AG04450 (cell line): Measurements from ENCODE around the gene TMEM88. TPM values are rescaled to one million over a fixed set of nuclear protein-coding genes. Genes with fewer than 3 reads are reported as not detected.
A peak's percentile ranks its signal among the peaks of the same experiment; 100 is the strongest.

Experiments used
- CTCF ChIA-PET: fragments of 300-600, 350-600 bp; formaldehyde crosslinking; extraction: SDS; loops from one replicate; lab custom pipeline; 2022; ENCODE audit warnings: antibody characterized with exemption, inconsistent platforms; lab: Charles Lee
- POLR2A ChIA-PET: fragments of 350-600 bp; formaldehyde crosslinking; extraction: SDS; loops from one replicate; lab custom pipeline; 2021; ENCODE audit warnings: antibody characterized with exemption, inconsistent platforms; lab: Yijun Ruan, JAX
- DNase-seq: peaks from one replicate; pipeline ENCODE4 v3.0.0-alpha.2; 2011; ENCODE audit warnings: low read depth, low spot score
- H3K27ac ChIP-seq: one replicate; pipeline ENCODE4 v1.5.1; 2012; ENCODE audit warnings: low read depth, low read length, control low read depth
- H3K27me3 ChIP-seq: one replicate; pipeline ENCODE4 v1.6.0; 2012; ENCODE audit warnings: low read length; ENCODE audit not compliant: control insufficient read depth, insufficient read depth
- H3K4me3 ChIP-seq: 2 replicates; pipeline ENCODE4 v1.5.1; 2011; ENCODE audit warnings: mild to moderate bottlenecking, low read depth, low read length, control low read depth
- H3K9me3 ChIP-seq: 2 replicates; pipeline ENCODE4 v1.5.1; 2012; ENCODE audit warnings: low read length; ENCODE audit not compliant: control insufficient read depth, insufficient read depth
- polyA plus RNA-seq: library from polyadenylated mRNA; depleted of rRNA; stranded (reverse); fragments of >200 nt; gene quantifications from 2 replicates; pipeline ENCODE4 v1.2.3, GENCODE V29; 2011
- TF ChIP-seq, protein P1 (sequence below): IDR thresholded peaks from 2 replicates; pipeline ENCODE4 v1.5.1; 2011; ENCODE audit warnings: low read depth, low read length, control low read depth, inconsistent platforms

Gene TMEM88
- polyA plus RNA-seq, 1 experiment = 0.29 TPM

DNA sequence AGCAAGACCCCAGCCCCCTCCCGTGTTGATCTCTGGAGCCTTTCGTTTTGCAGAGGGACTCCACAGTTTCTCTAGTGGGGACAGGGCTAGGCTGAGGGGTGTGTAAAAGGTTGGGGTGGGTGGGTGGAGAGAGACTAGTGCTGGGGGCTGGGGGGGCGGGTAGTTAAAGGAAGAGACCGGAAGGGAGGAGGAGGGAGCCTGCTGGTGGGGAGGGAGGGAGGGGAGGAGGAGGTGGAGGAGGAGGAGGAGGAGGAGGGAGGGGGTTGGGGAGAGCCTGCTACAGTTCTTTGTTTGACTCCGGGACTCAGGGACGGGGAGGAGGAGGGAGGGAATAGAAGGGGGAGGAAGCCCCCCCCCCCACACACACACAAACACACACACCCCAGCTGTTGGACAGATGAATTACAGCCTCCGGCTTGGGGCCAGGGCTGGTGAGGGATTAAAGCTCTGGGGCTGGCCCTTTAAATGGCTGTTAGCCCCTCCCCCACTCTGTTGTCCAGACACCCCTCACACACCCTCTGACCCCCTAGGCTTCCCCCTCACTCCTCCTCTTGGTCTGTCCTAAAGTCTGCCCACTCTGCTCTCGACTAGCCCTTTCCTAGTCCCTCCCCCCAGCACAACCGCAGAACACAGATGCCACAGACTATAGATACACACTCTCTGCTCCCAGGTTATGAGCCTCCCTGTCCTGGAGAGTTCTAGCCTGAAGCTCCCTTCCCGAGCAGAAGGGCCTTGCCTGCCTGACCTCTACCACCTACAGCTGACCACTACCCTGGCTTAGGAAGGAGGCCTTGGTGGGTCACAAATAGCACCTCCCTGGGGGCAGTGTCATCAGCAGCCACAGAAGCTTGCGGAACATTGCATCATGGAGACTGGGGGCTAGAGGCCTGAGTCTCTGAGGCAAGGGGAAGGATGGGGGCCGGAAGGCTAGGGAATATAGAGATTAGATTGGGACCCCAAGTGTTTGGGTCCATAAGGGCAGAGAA lies 16.5 kb upstream of the TMEM88 start:
- peak overlapping the region; percentile 68 for H3K27ac ChIP-seq
- DNase-seq = no peak
- H3K4me3 ChIP-seq = peak overlapping the region; percentile 84
- ChIA-PET POLR2A (interaction anchor here (4.3 kb wide), 1 partner anchor 19 kb away, joined by 21 read pairs; the partner anchor contains the start of genes CYB5D1 and NAA38), CTCF (interaction anchor here (0.6 to 1.5 kb wide), 3 partner anchors 13 to 25 kb away, joined by 3 read pairs; no protein-coding TSS in a partner anchor)
- H3K9me3 ChIP-seq = no peaks in the 10 kb centered on the region; the same call in 1 of the 2 replicates
- TF ChIP-seq, protein P1, sequence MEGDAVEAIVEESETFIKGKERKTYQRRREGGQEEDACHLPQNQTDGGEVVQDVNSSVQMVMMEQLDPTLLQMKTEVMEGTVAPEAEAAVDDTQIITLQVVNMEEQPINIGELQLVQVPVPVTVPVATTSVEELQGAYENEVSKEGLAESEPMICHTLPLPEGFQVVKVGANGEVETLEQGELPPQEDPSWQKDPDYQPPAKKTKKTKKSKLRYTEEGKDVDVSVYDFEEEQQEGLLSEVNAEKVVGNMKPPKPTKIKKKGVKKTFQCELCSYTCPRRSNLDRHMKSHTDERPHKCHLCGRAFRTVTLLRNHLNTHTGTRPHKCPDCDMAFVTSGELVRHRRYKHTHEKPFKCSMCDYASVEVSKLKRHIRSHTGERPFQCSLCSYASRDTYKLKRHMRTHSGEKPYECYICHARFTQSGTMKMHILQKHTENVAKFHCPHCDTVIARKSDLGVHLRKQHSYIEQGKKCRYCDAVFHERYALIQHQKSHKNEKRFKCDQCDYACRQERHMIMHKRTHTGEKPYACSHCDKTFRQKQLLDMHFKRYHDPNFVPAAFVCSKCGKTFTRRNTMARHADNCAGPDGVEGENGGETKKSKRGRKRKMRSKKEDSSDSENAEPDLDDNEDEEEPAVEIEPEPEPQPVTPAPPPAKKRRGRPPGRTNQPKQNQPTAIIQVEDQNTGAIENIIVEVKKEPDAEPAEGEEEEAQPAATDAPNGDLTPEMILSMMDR = no peak
- H3K27me3 ChIP-seq = no peaks in the 10 kb centered on the region

DNA sequence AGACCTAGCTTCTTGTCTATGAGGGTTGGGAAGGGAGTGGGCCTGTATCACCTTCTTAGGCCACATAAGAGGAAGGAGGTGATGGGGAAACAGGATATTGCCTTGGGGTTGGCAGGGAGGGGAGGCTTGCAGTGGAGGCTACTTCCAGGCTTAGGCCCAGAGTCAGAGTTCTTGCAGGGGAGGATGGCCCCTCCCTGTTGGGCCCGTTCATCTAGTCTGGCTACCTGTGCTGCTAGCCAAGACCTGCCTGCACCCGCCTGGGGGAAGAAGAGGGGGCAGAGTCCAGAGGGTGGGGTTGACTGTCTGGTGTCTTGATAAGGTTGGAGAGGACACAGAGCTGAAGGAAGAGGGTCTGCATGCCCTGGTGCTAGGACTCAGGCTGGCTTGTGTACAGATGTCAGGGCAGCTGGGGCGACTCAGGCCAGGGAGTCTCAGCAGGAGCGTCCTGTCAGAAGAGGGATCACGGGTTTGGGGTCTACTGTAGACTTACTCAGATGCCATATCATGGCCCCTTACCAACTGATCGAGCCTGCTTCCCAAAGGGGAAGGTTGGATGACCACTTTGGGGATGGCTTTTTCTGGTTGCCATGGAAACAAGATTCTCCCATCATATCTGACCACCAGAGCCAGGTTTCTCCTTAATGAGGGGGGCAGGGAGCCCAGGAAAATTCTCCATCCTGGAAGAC lies 15.5 kb upstream of the TMEM88 start:
- no peak for DNase-seq
- CTCF ChIA-PET = interaction anchor here (0.6 kb wide), 1 partner anchor 24 kb away, joined by 3 read pairs; no protein-coding TSS in a partner anchor
- no peaks in the 10 kb centered on the region for H3K27me3 ChIP-seq
- H3K27ac ChIP-seq = peak overlapping the region; percentile 68
- TF ChIP-seq, protein P1 = no peak
- peak overlapping the region; percentile 84 for H3K4me3 ChIP-seq
- H3K9me3 ChIP-seq = peaks cover 3% of the 10 kb centered on the region; the same call in 1 of the 2 replicates
- POLR2A ChIA-PET = interaction anchor here (4.3 kb wide), 1 partner anchor 18 kb away, joined by 21 read pairs; the partner anchor contains the start of genes CYB5D1 and NAA38

DNA sequence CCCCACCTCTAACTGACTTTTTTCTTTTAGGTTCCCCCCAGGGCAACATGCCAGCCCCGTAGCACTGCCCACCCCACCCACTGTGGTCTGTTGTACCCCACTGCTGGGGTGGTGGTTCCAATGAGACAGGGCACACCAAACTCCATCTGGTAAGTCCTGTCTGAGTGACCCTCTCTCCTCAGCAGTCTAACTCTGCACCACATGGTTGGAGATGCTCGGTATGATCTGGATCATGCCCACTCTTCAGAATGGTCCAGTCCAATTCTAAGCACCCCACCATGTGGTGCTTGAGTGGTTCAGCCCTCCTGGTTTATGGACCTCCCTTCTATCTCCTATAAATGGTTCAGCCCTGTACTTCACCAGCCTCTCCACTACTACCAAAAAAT lies 15.0 kb upstream of the TMEM88 start:
- ChIA-PET CTCF (no interaction called here), POLR2A (no interaction called here)
- Histone ChIP-seq H3K27me3 (no peaks in the 10 kb centered on the region), H3K9me3 (peaks cover 4% of the 10 kb centered on the region; the same call in 1 of the 2 replicates), H3K4me3 (0 out of 2 replicates have a peak overlapping the region, but pooled peaks have one; percentile 20), H3K27ac (no peak overlapping the region)
- TF ChIP-seq, protein P1 = no peak
- no peak for DNase-seq

DNA sequence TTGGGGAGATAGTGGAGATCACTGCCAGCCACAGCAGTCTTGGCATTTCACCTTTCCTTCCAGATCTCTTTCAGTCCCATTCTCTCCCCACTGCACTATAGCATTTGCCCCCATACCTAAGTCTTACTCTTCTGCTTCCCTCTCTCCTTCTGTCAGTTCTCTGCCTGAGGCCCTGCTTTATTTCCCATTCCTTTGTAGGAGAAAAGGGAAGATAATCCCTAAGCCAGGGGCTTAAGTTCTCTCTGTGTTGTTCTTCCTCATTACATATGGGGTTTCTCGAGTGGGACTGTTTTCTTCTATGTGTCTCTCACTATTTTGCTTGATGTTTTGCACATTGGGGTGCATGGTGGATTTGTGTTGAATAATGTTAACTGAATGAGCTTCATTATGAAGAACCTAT lies 14.4 kb upstream of the TMEM88 start:
- TF ChIP-seq, protein P1 = no peak
- H3K4me3 ChIP-seq = no peak overlapping the region
- ChIA-PET POLR2A (no interaction called here), CTCF (interaction anchor here (1.0 kb wide), 1 partner anchor 11 kb away, joined by 3 read pairs; no protein-coding TSS in a partner anchor)
- H3K27ac ChIP-seq = no peak overlapping the region
- DNase-seq = no peak
- H3K27me3 ChIP-seq = no peaks in the 10 kb centered on the region
- peaks cover 4% of the 10 kb centered on the region; the same call in 1 of the 2 replicates for H3K9me3 ChIP-seq
